NCI-H1694 (cell line): Measurements from ENCODE around the gene SPTBN4.
"Not testable (repeated sequence)": the region's sequence is repeated elsewhere in the genome, so short reads cannot be mapped to it uniquely, and the experiment has no call there.

Source experiments
- DNase-seq: peaks from one replicate; lab custom pipeline; 2025; lab: John Stamatoyannopoulos, UW

The SPTBN4 gene

DNA sequence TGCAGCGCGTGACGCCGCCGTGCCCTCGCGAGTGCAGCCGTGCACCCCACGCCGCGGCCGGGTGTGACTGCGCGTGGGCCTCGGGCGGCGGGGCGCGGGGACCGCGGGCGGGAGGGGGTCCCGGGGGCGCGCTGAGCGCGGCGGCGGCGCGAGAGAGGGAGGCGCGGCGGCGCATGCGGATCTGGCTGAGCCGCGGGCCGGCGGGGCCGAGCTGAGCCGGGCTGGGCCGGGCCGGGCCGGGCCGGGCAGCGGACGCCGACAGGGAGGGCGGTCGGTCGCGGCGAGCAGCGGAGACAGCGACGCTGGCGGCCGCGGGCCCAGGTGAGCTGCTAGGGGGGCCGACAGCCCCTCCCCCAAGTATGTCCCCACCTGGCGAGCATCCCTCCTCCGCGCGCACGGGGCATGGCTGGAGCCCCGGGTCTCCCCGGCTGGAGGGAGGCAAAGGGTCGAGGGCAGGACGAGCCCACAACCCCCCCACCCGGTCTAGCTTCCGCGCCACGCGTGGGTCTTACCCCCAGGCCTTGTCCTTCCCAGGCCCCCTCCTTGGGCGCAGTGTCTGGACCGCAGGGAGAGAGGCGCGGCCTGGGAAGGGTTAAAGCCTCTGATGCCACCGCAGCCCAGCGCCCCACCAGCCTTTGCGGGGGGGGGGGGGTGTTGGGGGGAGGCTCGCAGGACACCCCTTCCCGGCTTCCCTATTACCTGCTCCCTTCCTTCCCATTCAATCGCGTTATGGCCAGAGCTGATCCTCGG, at the start of gene SPTBN4:
TSS of gene SPTBN4 (plus strand) at position 17 of the 750 bp plus-strand sequence. CDS start 5,621 bp downstream, outside the sequence.
- DNase-seq: no peak

DNA sequence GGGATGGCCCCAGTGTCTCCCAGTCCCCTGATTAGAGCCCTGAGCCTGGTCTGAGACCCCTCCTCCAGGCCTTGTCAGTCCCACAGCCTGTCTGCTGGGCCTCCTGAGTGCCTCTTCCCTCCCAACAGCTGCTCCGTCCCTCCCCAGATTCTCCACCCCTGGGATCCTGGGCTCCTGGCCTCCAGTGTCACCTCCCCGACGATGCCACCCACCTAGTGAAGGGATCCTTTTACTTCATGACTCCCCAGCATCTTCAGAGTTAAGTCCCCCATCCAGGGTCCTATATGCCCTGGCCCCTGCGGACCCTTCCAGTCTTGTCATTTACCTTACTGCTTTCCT, 49.2 kb upstream of the SPTBN4 start:
- DNase-seq: no peak

DNA sequence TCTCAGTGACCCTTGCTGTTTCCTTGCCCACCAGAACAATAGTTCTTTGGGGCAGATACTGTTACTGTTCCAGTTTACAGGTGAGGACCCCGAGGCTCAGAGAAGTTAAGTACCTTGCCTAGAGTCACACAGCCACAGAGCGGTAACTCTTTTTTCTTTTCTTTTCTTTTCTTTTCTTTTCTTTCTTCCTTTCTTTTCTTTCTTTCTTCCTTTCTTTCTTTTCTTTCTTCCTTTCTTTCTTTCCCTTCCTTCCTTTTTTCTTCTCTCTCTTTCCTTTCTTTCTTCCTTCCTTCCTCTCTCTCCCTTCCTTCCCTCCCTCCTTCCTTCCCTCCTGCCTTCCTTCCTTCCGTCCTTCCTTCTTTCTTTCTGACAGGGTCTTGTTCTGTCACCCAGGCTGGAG, 48.8 kb upstream of the SPTBN4 start:
- no peak for DNase-seq

DNA sequence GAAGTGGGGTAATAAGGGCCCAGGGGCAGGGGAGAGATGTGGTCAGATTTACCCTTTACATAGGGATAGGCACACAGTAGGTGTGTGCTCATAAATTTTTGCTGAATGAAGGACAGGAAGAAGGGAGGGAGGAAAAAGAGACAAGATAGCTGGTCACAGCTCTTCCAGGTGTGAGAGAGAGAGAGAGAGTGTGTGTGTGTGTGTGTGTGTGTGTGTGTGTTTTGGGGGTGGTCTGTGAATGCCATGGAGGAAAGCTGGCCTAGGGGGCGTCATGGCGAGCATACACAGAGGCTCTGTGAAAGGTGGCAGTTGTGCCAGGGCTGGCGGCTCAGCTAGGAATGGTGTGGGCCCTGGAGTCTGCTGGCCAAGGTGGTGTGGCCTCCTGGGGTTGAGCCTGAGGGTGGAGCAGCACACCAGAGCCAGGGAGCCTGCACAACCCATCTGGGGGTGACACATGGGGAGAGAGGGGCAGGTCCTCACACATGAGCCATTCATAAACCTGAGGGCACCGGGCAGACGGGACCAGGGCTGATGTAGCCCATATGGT, 47.7 kb upstream of the SPTBN4 start:
- DNase-seq: no peak

- no peak for DNase-seq
Measured at GRCh38 chr19:40419780-40420179, 47.0 kb upstream of the SPTBN4 start.

- DNase-seq: no peak
Measured at GRCh38 chr19:40420451-40420765, 46.4 kb upstream of the SPTBN4 start.

DNA sequence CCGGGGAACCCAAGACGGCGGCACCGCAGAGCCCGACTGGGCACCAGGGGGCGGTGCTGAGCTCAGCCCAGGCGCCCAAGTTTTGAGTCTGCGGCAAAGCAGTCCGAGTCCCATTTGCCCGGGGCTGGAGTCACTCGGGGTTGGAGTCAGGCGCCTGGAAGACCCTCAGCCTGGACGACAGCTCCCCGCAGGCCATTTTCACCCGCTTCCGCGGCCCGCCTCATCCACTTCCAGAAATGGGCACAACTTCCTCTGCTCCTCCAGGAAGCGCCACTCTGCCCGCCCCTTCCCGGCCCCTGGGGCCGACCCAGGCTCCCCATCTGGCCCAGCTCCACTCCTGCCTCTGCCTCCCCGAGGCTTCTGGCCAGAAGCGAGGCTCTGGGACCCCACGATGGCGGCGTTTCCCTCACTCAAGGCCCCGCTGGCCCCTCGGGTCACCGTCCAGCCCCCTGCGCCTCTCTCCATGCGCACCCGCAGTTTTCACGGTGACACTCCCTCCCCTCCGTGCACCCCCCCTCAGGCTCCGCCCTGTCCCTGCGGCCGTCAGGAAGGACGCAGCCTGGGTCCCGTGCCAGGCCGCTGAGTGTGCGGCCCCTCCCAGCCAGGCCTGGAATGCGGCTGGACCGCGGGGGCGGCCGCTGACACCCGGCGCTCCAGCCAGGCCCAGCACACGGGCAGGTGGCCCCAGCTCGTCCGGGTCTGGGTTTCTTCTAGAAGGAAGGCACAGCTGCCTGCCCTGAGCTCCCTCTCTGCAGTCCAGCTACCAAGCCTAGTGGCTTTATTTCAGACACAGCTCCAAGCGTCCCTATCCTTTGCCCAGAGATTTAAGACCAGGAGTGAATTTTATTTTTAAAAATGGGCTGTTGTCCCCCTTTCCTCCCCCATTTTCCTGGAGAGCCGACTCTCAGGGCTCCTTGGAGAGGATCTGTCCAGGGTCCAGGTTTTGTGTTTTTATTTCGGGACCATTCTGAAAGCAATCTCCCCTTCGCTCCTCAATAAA, 45.7 kb upstream of the SPTBN4 start:
- DNase-seq: peak; percentile 62

DNA sequence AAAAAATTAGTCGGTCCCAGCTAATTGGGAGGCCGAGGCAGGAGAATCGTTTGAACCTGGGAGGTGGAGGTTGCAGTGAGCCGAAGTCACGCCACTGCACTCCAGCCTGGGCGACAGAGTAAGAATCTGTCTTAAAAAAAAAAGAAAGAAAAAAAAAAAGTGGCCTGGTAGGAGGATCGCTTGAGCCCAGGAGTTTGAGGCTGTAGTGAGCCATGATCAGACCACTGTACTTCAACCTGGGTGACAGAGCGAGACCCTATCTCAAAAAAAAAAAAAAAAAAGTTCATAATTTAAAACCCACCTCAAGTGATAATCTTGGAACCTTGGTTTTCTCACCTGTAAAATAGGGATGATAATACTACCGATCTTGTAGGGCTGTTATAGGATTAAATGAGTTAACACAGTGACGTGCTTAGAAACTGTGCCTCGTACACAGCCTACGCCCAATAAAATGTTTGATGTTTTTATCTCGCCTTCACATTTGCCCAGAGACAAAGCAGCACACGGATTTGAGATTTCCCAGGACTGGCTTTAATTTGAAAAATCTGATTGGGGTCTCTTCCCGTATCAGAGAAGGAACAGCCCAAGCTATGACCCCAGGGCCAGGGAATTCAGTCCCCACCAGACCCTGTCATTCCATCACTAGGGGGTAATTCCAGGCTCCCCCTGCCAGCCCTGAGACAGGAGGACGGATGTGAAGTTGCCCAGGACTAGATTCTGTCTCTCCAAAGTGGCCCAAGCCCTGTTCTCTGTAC, 44.6 kb upstream of the SPTBN4 start:
- no peak for DNase-seq

GRCh38 chr19:40422748-40423566, 43.8 kb upstream of the SPTBN4 start:
- no peak for DNase-seq

DNA sequence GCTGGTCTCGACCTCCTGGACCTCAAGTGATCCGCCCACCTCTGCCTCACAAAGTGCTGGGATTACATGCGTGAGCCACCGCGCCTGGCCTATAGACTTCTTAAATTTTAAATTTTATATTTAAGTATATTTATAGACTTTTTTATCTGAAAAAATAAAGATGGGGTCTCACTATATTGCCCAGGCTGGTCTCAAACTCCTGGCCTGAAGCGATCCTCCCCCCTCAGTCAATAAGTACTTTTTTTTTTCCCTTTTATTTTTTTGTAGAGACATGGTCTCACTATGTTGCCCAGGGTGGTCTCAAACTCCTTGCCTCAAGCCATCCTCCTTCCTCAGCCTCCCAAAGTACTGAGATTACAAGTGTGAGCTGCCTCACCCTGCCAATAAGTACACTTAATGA, 42.9 kb upstream of the SPTBN4 start:
- no peak for DNase-seq

DNA sequence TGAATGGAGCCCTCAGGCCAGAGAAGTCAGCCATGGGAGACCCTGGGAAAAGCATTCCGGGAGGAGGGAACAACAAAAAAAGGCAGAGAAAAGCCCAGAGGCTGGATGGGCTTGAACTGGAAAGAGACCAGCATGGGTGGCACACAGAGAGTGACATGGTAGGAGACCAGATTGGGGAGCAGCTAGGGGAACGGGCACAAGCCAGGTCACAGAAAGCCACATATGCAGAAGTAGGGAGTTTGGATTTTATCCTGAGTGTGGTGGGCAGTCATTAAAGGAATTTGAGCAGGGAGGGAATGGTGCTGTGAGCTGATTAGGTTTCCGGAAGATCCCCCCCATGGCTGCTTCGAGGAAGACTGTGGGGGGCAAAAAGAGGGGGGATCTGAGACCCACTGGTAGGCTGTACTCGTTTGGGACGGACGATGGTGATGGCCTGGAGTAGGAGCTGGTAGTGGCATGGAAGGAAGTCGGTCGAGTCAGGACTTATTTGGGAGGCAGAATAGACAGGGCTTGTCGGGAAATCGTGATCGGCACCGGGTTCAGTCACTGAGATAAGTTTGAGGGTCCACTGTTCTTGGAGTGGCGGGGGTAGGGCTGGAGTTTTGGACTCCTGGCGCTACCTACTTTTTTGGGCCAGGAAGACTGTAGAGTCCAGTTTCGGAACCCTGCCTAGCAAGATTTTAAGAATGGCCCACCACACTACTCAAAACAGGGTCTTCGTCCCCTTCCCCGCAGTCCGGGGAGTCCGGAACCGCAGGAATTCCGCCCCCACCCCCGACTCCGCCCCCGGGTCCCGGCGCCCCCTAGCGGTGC, 42.0 kb upstream of the SPTBN4 start:
- no peak for DNase-seq

GRCh38 chr19:40425450-40426287, 41.1 kb upstream of the SPTBN4 start, which contains the start of gene SERTAD1:
Gene SERTAD1, minus strand, starts transcription at chr19:40425992. Its CDS starts 2,446 bp downstream, at chr19:40423546.
- DNase-seq: peak; percentile 98

DNA sequence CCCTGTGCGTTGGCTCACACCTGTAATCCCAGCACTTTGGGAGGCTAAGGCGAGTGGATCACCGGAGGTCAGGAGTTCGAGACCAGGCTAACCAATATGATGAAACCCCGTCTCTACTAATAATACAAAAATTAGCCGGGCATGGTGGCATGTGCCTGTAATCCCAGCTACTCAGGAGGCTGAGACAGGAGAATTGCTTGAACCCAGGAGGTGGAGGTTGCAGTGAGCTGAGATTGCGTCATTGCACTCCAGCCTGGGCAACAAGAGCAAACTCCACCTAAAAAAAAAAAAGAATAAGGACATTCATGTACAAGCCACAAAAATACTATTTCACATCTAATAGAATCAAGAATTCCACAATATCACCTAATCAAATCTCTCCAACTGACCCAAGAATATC, 38.6 kb upstream of the SPTBN4 start:
- DNase-seq: not testable (repeated sequence)

- not testable (repeated sequence) for DNase-seq
Measured at GRCh38 chr19:40430242-40430641, 36.6 kb upstream of the SPTBN4 start.

- DNase-seq: no peak
Measured at GRCh38 chr19:40431698-40432097, 35.1 kb upstream of the SPTBN4 start.

- not testable (repeated sequence) for DNase-seq
Measured at GRCh38 chr19:40432760-40433159, 34.0 kb upstream of the SPTBN4 start.

DNA sequence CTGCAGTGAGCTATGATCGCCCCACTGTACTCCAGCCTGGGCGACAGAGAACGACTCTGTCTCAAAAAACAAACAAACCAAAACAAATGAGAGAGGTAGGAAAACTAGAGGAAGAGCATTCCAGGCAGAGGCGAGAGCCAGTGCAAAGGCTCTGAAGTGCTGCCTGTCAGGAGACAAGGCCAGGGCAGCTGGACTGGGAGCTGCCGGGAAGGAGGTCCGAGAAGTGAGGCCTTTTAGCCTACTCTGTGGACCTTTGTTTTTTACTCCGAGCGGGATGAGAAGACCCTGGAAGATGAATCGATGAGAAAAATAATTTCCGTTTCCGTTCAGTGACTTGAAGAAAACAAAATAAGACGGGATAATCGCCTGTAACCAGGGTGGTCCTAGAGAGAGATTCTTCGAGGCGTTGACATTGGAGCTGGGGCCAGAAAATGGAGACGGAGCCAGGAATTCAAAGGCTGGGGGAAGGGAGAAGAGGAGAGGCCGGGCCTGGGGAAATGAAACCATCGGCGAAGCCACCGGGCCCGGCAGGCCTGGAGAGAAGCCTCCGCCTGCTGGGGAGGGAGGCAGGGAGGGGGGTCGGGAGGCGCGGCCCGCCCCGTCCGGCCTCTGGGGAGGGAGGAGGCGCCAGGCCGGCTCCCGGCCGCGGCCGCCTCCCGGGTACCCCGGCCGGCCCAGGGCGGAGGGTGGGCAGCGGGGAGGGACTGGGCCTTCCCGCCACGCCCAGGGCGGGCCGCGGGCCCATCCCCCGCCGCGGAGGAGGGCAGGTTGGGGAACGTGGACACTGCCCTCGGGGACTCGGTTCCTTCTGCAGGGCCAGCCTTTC, 33.2 kb upstream of the SPTBN4 start:
- no peak for DNase-seq

GRCh38 chr19:40438284-40438683, 28.5 kb upstream of the SPTBN4 start:
- no peak for DNase-seq
